T-helper 22 cell (primary cell): ENCODE results near the gene PPIL4.

Experiments
- DNase-seq: peaks from one replicate; pipeline ENCODE4 v3.0.0-alpha.2; 2020; ENCODE audit warnings: low read depth

PPIL4 gene

GRCh38 chr6:149459761-149460160 lies 86.1 kb downstream of the PPIL4 start:
- no peak for DNase-seq

GRCh38 chr6:149458806-149459205 lies 87.0 kb downstream of the PPIL4 start:
- DNase-seq: no peak

GRCh38 chr6:149458196-149458595 lies 87.6 kb downstream of the PPIL4 start:
- DNase-seq: no peak

- no peak for DNase-seq
These were observed 88.4 kb downstream of the PPIL4 start for GRCh38 chr6:149457316-149457884.

GRCh38 chr6:149456311-149457021 lies 89.4 kb downstream of the PPIL4 start:
- no peak for DNase-seq

GRCh38 chr6:149455031-149455732 lies 90.7 kb downstream of the PPIL4 start:
- no peak for DNase-seq
